ENCODE measurements around the gene TTLL11.

Gene TTLL11

DNA sequence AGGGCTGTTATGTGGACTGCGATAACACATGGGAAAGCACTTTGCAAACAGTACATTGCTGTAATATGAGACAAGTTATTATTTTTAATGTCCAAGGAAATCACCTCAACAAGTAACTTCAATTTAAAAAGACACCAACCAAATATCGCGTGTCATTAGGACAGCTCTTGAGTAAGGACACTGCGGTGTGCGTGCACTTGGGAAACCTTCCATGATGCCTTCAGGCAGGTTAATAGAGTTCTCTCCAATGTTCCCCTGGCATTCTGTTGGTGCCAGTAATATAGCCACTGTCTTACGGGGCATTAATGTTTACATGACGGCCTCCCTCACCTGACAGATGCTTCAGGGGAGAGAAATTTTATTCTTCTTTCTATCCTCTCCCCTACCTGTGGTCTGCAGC, 42.9 kb downstream of the TTLL11 start:
- DNase-seq (ENCODE audit: low read depth in 2 of 2): no peak

DNA sequence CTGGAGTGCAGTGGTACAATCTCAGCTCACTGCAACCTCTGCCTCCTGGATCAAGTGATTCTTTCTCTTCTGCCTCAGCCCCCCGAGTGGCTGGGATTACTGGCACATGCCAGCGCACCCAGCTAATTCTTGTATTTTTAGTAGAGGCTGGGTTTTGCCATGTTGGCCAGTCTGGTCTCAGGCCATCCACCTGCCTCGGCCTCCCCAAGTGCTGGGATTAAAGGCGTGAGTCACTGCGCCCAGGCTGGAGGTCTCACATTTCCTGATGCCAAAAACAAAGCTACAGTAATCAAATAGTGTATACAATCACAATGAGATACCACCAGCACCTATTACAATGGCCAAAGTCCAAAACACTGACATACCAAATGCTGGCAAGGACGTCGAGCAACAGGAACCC, 51.1 kb downstream of the TTLL11 start:
- no peak for DNase-seq (ENCODE audit: low read depth in 2 of 2)

DNA sequence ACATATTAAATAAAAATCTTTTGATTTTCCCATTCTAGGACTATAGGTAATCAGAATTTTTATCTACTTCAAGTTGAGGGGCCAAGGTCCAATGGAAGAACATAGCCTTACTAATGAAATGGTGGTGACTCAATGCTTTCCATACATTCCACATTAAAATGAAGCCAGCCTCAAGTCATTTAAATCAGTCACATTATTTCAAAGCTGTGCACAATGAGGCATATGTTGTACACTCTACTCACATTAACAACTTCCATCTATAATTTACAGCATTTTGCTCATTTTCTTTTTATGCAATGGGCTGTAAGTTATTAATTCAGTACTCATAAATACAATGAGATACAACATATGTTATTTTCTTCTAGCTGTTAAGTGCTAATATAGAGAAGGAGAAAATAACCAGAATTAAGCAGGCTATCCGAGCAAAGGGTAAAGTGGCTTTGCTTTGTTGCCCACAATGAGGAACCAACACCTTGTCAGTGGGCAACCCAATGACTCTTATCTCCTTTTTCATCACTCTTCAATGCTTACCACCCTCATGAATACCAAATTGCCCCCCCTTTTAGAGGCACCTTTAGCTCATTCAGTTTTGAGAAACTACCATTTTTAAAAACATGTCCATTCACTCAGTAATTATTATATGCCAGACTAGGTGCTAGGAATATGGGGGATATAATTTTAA, 52.4 kb downstream of the TTLL11 start:
- DNase-seq (ENCODE audit: low read depth in 2 of 2): no peak

DNA sequence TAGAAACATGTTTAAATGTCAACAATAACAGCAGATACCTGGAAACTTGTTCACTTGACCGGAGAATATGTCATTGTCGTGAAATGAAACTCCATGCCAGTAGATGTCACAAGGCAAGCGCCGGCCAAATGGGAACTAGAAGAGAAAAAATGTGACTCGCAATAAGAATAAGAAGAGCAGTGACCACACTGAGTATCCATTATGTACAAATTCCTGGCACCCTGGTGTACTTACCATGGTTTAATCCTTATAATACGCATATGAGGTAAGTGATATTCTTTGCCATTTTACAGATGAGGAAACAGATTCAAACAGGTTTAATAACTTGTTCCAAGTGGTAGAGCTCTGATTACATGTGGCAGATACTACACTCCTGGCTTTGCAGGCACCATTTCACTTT, 53.9 kb downstream of the TTLL11 start:
- DNase-seq (ENCODE audit: low read depth in 2 of 2): no peak

DNA sequence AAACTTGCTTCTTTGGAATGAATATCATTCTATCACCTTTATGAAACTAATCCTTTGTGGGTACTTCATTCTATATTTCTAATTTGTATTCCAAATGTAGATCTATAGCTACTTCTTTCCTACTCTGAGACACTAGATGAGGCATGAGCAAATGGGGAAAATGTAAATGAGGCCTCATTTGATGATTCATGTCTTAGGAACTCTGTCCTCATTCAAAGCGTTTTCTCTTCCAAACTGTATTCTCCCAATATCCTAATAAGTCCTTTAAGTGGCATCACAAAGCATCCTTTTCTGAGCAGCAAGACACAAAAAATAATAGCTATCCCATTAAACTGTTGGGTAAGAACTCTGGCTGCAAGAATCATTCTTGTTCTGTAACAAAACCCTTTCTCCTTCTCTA, 56.1 kb downstream of the TTLL11 start:
- peak; percentile 56 to 64 for DNase-seq (ENCODE audit: low read depth in 2 of 2)

DNA sequence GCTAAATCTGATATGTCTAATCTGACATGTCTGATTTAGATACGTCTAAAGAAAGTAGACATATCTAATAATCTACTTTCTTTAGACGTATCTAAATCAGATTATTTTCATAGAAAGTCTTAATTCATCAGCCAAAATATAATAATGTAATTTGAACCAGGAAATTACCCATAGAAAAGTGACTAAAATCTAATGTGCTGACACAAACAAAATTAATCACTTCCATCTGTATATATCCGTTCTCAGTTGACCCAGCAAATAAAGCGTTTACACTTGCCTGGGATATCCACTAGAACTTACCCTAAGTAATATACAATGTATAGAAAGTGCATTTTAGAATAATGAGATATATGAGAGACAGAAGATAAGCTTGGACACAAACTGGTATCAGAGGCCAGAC, 56.7 kb downstream of the TTLL11 start:
- no peak for DNase-seq (ENCODE audit: low read depth in 2 of 2)

DNA sequence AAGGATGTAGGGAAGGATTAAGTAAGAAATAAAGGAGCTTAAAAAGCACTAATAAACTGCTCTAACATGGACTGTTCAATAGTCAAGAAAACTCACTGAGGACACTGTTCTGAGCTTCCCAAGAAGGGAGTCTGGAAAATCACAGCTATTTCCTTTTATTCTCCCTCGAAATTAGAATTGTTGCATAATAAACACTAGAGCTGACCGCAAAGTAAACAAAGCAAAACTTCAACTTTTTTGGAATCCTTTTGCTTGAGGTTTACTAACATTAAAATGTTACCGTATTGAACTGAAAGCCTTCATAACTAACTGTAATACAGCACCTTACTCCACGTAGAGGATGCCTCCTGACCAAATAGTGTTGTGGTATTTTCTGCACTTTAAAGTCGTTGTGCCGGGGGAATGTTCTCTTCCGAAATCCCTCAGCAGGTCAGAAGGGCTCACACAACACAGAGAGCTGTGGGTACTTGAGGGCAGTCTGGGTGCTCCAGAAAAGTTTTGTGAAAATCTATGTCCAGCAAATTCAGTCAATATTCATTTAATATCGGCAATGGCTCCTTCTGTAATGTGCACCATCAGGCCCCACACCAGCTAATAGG, 59.2 kb downstream of the TTLL11 start:
- DNase-seq (ENCODE audit: low read depth in 2 of 2): no peak

DNA sequence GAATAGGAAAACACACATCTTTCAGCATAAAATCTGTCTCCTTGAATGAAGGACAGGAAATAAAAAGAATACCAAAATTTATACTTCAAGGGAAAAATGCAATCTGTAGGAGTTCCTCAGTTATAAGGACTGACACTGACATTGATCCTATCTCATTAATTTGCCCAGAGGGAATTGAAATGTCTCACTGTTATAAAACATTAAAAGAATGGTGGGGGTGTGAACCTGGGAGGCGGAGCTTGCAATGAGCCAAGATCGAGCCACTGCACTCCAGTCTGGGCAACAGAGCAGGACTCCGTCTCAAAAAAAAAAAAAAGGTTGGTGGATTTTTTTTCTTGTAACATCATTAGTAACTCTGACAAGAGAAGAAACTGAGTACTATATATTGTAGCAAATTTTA, 60.8 kb downstream of the TTLL11 start:
- no peak for DNase-seq (ENCODE audit: low read depth in 2 of 2)

DNA sequence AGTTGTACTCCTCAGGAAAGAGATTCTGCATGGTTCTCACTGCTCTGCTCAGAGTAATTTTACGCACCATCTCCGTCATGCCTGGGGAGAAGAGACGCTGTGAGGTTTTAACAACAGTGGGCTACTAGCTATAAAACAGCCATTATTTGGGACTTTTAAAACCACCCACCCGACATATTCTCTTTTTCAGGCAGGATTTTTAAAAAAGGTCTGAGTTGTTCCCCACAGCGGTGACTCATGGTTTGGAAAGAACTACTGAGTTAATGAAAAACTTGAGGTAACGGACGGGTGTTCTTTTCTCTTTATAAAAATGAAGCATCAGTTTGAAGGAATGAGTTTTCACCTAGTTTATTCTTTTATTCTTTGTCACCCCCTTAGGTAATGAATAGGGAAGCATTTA, 61.3 kb downstream of the TTLL11 start:
- no peak for DNase-seq (ENCODE audit: low read depth in 2 of 2)

DNA sequence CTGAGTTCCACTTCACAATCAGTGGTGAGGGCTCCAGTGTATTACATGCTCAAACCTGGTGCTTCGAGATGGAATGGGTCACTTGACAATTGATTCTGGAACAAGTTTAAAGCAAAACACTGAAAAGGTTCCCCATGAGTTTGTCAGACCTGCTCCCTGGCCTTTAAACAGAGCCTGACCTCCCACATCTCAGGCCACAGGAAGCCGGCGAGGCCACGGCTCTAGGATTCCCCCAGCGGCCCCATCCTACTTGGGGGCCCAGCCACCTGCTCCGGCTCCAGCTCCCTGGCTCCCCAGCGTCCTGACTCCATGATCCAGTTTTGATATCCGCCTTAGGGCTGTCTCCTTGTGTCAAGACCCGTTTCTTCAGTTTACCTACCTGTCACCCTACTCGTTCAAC, 62.0 kb downstream of the TTLL11 start:
- DNase-seq (ENCODE audit: low read depth in 2 of 2): no peak

DNA sequence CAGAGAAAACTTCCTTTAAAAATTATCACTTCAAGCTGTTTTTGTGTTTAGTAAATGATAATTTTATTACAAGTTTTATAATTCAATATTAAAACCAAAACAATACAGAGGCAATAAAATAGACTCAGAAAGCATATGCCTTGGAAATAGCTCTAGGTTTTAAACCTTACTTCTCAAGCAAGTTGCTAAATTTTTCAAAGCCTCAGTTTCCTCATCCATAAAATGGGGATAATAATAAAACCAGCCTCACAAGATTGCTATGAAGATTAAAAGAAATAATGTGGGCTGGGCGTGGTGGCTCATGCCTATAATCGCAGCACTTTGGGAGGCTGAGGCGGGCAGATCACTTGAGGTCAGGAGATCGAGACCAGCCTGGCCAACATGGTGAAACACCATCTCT, 62.8 kb downstream of the TTLL11 start:
- DNase-seq (ENCODE audit: low read depth in 2 of 2): no peak

DNA sequence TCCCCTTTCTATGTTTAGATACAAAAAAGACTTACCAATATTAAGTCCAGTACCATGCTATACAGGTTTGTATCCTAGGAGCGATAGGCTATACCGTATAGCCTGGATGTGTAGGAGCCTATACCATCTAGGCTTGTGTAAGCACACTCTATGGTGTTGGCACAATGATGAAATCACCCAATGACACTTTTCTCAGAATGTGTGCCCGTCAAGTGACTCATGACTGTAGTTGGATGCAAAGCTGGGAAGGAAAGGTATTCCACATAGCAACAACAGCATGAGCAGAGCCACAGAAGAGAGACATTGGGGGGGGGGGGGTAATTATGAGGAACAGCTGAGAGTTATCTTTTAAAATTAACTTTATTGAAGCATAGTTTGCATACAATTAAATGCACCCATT, 63.2 kb downstream of the TTLL11 start:
- DNase-seq (ENCODE audit: low read depth in 2 of 2): no peak

DNA sequence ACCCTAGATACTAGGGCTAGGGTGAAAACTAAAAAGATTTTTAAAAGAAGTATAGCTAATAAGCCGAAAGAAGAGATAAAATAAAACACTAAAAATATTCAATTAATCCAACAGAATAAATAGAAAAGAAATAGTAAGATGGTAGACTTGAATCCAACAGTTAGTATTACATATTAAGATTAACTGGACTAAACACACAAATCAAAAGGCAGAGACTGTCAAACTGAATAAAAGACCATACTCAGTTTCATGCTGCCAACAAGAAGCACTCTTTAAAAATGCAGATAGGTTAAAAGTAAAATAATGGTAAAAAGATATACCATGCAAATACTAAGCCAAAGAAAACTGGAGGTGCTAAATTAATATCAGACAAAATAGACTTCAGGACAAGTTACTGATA, 65.0 kb downstream of the TTLL11 start:
- DNase-seq (ENCODE audit: low read depth in 2 of 2): no peak

DNA sequence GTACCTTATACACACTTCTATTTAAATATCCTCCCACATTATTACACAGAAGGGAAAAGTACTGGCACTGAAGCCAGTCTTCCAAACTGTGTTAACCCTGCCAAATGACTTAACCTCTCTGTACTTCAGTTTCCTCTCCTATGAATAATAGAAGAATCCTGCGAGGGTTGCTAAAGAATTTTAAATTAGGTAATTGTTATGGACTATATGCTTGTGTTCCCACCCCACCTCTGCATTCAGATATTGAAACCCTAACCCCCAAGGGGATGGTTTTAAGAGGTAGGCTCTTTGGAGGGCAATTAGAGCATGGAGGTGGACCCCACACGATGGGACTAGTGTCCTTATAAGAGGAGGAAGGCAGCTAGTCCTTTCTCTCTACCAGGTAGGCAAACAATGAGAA, 72.7 kb downstream of the TTLL11 start:
- no peak for DNase-seq (ENCODE audit: low read depth in 2 of 2)

DNA sequence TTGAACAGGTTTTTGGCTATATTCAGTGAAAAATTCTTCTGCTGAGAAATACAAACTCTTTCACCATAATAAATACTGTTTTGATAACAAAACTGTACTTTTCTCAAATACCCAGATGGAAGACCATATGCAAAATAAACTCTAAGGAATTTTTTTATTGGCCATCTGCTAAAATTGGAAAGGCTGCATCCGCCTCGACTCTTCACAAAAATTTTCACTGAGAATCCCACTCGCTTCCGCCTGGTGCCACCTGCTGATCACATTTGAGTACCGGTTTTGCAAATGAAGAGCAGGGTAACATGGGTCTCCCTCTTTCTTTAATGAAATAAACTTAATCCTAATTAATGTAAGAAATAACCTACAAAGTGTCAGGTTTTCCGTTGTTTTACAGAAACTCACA, 76.4 kb downstream of the TTLL11 start:
- DNase-seq (ENCODE audit: low read depth in 2 of 2): no peak

DNA sequence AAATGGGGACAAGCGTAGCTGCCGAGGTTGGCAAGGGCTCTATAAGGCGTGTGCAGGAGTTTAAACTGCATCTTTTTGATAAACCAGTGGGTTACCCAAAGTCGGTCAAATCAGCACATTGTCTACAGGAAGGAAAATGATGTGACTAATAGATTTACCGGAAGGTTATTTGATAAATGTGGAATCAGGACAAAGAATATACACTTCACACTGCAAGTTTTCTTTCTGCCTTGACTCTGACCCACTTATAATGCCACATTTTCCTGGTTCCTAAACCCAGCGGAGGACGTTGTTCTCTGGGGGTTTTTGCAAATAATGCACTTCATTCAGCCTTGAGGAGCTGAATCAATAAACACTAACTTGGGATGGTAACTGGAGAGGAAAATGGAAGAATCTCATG, 76.8 kb downstream of the TTLL11 start:
- no peak for DNase-seq (ENCODE audit: low read depth in 2 of 2)

DNA sequence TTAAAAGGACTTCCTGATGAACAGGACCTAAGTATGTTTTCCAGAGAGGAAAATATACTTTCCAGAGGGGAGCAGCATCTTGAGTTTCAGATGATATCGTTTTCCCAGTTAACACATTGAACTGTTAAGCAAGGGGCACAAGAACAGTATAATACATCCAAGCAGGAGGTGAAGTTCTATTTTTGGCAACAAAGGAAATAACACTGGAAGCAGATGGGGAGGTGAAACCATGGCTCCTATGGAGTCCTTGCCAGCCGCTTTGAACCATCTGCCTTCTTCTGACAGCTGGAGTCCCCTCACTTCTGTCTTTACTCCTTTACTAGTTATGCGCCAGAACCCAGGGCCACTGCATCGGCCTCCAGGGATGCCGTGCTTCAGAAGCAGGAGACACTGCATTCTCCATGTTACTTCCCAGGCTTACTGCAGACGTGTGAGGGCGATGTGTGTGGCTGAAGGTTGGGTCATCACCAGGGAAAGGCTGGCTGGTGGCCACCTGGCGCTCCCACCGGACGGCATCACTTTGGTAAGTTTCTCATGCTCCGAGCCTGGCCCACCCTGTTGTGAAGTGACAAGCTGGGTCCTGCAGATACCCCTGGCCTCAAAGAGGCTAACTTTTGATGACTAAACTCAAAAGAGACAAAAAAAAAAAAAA, 77.8 kb downstream of the TTLL11 start:
- no peak for DNase-seq (ENCODE audit: low read depth in 2 of 2)

DNA sequence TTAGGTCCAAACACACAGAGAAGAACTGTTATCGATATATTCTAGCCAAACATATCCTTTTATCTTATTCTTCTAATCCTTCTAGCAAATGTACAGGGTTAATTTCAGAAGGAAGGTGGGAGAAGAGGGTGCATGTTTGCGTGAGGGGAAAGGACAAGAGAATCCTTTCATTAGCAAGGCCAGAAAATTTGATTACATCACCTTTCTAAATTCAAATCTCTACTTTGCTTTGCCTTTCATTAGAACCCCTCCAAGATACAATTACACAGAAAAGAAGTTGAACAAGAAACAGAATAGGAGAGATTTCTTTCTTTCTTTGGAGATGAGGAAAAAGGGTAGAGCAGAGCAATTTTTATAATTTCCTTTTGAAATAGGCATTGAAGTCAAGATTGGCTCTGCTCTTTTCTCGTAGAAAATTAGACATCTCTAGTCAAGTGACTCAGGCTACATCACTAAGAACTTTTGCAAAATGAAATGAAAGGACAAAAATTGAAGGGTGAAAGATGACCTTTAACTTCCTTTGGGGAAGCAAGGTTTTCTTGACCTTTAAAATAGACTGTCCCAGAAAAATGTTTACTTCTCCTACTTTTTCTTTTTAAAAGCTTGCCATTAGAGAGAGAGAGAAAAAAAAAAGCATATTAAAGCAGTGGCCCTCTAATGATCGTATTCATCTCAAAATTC, 81.2 kb downstream of the TTLL11 start:
- no peak for DNase-seq (ENCODE audit: low read depth in 2 of 2)

DNA sequence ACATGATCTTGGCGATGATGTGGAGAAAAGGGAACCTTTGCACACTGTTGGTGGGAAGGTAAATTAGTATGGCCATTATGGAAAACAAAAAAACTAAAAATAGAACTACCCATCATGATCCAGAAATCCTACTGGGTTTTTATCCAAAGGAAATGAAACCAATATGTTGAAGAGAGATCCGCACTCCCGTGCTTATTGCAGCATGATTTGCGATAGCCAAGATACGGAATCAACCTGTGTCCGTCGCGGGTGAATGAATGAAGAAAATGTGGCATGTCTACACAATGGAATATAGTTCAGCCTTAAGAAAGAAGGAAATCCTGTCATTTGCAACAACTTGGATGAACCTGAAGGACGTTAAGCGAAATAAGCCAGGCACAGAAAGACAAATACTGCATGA, 84.5 kb downstream of the TTLL11 start:
- DNase-seq (ENCODE audit: low read depth in 2 of 2): no peak

DNA sequence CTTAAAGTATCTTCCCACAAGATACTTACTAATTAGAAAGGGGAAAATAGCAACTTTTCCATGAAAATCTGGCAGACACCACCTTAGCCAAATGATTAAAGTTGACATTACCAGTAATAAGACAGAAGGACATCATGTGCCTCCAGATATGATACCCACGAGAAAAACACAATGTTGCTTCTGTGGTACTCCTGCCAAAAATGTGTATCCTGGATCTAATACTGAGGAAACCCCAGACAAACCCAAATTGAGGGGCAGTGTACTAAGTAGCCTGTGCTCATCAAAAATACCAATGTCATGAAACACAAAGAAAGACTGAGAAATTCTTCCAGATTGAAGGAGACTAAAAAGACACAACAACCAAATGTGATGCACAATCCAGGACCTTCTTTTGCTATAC, 85.3 kb downstream of the TTLL11 start:
- no peak for DNase-seq (ENCODE audit: low read depth in 2 of 2)

DNA sequence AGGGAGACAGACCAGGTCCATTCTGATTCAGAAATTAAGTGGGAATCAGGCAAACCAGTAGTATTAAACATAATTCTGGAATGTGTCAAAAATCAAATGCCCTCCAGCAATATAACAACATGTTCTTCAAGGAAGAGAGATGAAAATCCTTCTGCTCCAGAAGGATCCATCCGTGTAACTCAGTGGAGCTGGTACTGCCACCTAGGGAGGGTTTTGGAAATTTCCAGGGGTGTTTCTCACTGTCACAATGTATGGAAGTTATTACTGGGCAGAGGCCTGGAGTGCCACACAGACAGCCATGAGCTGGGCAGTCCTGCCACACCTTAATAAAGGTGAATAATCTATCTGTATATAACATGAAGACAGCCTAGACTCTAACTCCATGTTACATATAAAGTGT, 87.5 kb downstream of the TTLL11 start:
- DNase-seq (ENCODE audit: low read depth in 2 of 2): no peak

DNA sequence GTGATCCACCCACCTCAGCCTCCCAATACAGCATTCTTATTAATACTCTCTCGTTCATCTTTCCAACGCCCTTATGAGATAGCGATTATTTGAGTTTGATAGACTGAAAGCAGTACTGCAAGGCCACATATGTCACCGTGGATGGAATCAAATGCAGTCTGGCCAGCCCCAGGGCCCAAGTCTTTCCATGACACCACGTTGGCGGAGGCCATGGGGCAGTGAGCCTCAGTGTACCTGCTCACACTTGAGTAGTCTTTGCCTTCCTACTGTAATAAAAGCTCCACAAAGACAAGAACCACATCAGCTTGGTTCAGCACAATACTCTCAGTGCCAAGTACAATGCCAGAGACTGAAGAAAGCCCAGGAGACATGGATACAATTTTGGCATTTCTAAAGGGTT, 88.5 kb downstream of the TTLL11 start:
- DNase-seq (ENCODE audit: low read depth in 2 of 2): no peak
